HG03571 (cell line): Measurements from ENCODE around the gene GFM1.

Source experiments
- ATAC-seq: cut with Tn5 transposase; IDR thresholded peaks from one replicate; pipeline ENCODE4 v1.9.1; 2021; ENCODE audit not compliant: unreplicated experiment

GFM1 gene

GRCh38 chr3:158723991-158724390, 79.7 kb downstream of the GFM1 start:
- no peak for ATAC-seq

- no peak for ATAC-seq
Observed at GRCh38 chr3:158725348-158726011, 81.2 kb downstream of the GFM1 start.

DNA sequence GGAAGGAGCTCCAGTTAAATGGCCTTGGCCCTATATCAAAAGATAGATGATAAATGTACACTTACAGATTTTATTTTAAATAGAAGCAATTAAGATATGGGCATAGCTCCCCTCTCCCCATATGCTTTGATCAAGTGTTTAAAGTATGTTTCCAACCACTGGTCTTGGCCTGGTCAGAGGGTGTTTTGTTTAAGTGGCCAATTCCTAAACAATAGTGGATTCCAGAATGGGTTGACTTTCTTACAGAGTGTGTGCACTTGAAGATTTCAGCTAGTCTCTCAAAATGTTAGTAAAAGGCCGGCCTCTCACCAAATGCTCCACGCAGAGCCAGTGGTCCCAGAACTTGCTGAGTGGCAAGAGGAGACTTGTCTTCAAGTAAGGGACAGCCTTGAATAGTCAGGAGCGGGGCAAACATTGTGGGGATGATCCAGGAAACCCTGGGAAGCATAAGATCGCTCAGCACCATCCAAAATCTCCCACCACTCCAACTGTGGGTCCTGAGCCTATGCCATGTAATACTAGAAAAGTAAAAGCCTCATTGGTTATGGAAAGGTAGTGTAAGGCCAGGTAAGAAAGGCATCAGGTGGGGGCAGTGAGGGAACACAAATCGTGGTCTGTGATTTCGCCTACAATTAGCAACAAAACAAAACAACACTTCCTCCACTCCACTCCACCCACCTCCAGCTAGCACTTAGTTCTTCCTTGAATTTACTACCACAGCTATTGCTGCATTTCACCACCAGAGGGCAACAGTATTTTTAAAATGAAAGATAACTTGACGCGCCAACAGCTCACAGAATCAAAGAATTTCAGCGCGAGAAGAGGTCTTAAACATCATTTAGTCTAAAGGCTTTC, 83.1 kb downstream of the GFM1 start:
- peak; percentile 47 for ATAC-seq

DNA sequence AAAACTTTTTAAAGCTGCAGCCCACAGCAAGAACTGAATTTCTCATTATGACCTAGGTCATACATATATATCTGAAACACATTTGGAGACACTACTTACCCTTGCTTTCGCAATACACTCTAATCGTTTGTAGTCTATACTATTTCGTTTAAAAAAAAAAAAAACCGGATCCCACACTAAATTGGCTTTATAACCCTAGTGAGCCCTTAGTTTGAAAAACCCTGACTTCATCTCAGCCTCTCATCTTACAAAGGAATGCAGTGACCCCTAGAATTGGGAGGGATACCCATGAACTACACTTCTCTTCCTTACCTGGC, 83.7 kb downstream of the GFM1 start:
- ATAC-seq, result no peak

- no peak for ATAC-seq
Observed at GRCh38 chr3:158728851-158729250, 84.5 kb downstream of the GFM1 start.

DNA sequence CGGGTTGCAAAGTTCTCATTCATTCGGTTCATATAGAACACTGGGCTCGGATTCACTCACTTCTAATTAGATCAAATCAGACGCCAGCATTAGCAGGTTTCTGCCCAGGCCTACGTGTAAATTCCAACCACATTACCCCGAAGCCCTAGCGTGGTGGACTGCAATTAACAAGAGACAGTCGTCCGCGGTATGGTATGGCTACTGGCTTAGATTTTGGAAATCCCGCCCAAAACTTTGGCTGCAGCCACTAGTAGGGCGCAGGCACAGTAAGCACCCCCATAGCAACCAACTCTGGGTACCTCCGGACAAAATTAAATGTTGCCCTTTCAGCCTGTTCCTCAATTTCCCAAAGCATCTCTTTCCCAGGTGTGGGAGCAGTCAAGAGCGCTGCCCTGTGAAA, 87.2 kb downstream of the GFM1 start:
- ATAC-seq, result no peak

- ATAC-seq, result peak; percentile 78
Observed at GRCh38 chr3:158731938-158732855, 87.9 kb downstream of the GFM1 start, which contains the start of gene RARRES1. RARRES1 (minus strand) TSS chr3:158732457; CDS start chr3:158732415, 42 bp downstream.

DNA sequence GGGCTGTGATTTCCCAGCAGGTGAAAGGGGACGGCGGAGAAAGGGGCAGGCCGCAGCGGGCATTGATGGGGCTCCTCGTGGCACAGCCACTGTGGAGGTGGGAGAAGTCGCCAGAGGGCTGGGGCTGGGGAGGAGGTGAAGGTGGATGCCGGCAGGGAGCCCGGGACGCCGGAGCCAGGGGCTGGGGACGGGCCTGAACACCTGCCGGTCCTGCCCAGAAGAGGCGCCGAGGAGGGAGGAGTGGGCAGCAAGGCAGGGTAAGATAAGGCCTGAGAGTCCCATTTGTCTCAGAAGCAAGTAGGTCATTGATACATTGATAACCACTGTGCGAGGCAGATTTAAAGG, 88.5 kb downstream of the GFM1 start:
- ATAC-seq, result no peak

GRCh38 chr3:158733656-158734055, 89.3 kb downstream of the GFM1 start:
- ATAC-seq, result no peak

- ATAC-seq, result no peak
Observed at GRCh38 chr3:158735296-158736033, 91.1 kb downstream of the GFM1 start.

DNA sequence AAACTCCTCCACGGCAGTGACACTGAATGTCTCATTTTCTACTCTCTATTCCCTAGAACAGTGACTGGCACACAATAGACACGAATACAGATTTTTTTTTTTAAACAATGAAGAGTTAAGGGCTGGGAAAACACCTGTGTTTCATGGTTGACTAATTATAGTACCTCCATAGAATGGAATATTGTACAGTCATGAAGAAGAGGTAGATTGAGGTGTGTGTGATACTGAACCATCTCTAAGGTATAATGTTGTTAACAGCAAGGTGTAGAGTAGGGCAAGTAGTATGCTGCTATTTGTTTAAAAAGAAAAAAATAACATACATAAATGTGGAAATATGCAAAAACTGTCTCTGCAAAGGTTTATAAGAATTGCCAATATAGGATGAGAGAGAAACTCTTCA, 93.1 kb downstream of the GFM1 start:
- no peak for ATAC-seq

DNA sequence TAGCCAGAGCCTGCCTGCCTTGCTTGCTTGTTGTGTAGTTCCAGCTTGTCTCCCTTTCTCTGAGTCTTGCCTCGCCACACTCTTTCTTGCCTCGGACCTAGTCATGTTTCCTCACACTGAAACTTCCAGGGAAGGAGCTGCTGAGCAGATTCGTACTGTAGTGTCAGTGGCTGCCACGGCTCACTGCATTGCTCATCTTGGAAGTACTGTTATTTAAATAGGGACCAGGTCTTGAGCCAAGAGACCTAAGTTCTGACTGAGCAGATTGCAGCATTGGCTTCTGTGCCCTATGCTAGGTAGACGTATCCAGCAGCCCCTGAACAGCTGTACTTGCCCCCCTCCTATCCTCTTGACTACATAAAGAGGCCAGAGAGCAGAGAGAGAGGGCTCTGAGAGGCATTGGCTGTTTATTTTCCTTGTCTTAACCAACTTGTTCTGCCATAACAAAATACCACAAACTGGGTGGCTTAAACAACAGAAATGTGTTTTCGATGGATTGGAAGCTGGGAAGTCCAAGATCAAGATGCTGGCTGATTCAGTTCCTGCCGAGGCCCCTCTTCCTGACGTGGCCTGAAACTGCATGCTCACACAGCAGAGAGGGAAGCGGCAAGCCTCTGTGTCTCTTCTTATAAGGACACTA, 93.8 kb downstream of the GFM1 start:
- ATAC-seq, result no peak

DNA sequence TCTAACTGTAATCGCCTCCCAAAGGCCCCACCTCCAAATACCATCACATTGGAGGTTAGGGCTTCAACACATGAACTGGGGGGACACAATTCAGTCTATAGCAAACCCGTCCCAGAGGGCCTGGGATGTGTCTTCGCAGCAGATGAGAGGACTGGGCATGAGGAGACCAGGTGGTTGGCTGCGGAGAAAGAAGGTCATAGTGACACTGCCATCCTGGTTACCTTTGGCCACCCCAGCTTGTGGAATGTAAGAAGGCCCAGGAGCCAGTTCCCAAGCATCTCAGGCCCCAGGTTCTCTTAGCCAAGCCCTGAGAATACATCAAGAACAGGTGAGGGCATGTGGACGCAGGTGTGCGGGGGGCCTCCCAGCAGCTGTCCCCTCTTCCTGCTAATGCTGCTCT, 94.3 kb downstream of the GFM1 start:
- ATAC-seq, result no peak

GRCh38 chr3:158739078-158739477, 94.8 kb downstream of the GFM1 start:
- no peak for ATAC-seq

DNA sequence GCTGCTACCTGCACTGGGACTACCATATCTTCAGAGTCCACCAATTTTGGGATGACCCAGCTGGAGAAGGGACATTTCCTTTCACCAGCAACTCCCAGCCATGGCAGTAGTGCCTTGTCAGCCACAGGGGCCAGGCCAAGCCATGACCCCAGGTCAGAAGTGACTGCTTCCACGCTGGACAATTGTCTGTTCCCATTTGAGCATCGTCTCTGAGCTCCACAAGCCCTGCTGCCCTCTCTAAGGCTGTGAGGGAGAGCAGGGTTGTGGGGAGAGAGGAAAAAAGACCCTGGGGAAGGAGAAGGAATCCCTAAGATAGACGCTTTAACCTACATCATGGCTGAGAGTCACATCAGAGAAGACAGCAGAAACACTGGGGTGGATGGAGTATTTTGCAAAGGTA, 95.3 kb downstream of the GFM1 start:
- no peak for ATAC-seq
